Caco-2 (cell line): ENCODE data around the gene LACTB. TPM values are rescaled to one million over a fixed set of nuclear protein-coding genes. Genes with fewer than 3 reads are reported as not detected.

Experiments used
- BruUV-seq: library from RNA; stranded (reverse); fragments of 400-500 nt; replicated peaks from 2 replicates; lab custom pipeline; 2021; lab: Mats Ljungman, UMichigan
- CTCF ChIA-PET: fragments of 300-600 bp; sonication (Branson Sonifier 250); formaldehyde crosslinking; loops from one replicate; lab custom pipeline; 2022; ENCODE audit warnings: antibody characterized with exemption; lab: Charles Lee
- POLR2A ChIA-PET: fragments of 300-600 bp; sonication (Branson Sonifier 250); formaldehyde crosslinking; loops from one replicate; lab custom pipeline; 2022; ENCODE audit warnings: antibody characterized with exemption; lab: Charles Lee
- DNase-seq, 2 experiments: peaks; one replicate each; pipeline versions ENCODE4 v3.0.0 to v3.0.0-alpha.2; 2020 to 2022
- H3K27me3 ChIP-seq: replicated peaks from 2 replicates; pipeline ENCODE4 v1.6.0; 2011; ENCODE audit warnings: low read length; ENCODE audit not compliant: control insufficient read depth, insufficient read depth
- H3K36me3 ChIP-seq: 2 replicates; pipeline ENCODE4 v1.5.1; 2011; ENCODE audit warnings: low read length; ENCODE audit not compliant: control insufficient read depth, insufficient read depth
- H3K4me1 ChIP-seq: fragments of 250-450 bp; sonication (Bioruptor Pico); 2 replicates; pipeline ENCODE4 v1.5.1; 2020; ENCODE audit warnings: mild to moderate bottlenecking
- H3K4me3 ChIP-seq: 2 replicates; pipeline ENCODE4 v1.5.1; 2011; ENCODE audit warnings: low read depth, mild to moderate bottlenecking, control low read depth, low read length
- H3K9me3 ChIP-seq: fragments of 250-450 bp; sonication (Bioruptor Pico); 2 replicates; pipeline ENCODE4 v1.5.1; 2020; ENCODE audit warnings: mild to moderate bottlenecking, moderate library complexity
- H3K27ac Mint-ChIP-seq: one replicate; pipeline ENCODE4 v1.8.0; 2022; ENCODE audit warnings: mixed read lengths; ENCODE audit not compliant: unreplicated experiment
- H3K27me3 Mint-ChIP-seq: one replicate; pipeline ENCODE4 v1.8.0; 2022; ENCODE audit warnings: mixed read lengths; ENCODE audit not compliant: insufficient read depth, unreplicated experiment
- H3K36me3 Mint-ChIP-seq: one replicate; pipeline ENCODE4 v1.8.0; 2022; ENCODE audit warnings: mild to moderate bottlenecking, mixed read lengths; ENCODE audit not compliant: insufficient read depth, unreplicated experiment
- H3K4me1 Mint-ChIP-seq: one replicate; pipeline ENCODE4 v1.8.0; 2022; ENCODE audit warnings: low read depth, mixed read lengths; ENCODE audit not compliant: unreplicated experiment
- H3K4me3 Mint-ChIP-seq: one replicate; pipeline ENCODE4 v1.8.0; 2022; ENCODE audit warnings: mild to moderate bottlenecking, moderate library complexity, mixed read lengths; ENCODE audit not compliant: unreplicated experiment
- H3K9me3 Mint-ChIP-seq: one replicate; pipeline ENCODE4 v1.8.0; 2022; ENCODE audit warnings: mixed read lengths; ENCODE audit not compliant: unreplicated experiment
- CTCF ChIP-seq, 2 experiments: fragments of 200-600 bp in 1 of 2; IDR thresholded peaks; 1 replicate in 1 of 2; 2 replicates in 1 of 2; pipeline versions ENCODE4 v1.5.1 to v1.8.0; 2011 to 2022; ENCODE audit warnings: antibody characterized with exemption in 1 of 2, control low read depth in 1 of 2, inconsistent platforms in 1 of 2, low read depth in 1 of 2, low read length in 1 of 2, mild to moderate bottlenecking in 1 of 2, moderate library complexity in 1 of 2; ENCODE audit not compliant: insufficient read depth in 1 of 2, severe bottlenecking in 1 of 2, unreplicated experiment in 1 of 2
- intact Hi-C: fragments of 100-400 bp; cut with micrococcal nuclease; formaldehyde crosslinking; loops from one replicate; pipeline ENCODE4 v1.10.0; 2022; ENCODE audit not compliant: unreplicated experiment
- total RNA-seq: library from RNA; stranded (reverse); gene quantifications from 2 replicates; pipeline ENCODE4 v1.2.3, GENCODE V29; 2022

Gene LACTB
- total RNA-seq, 1 experiment from 2014 or later, result 8.4 TPM

- TF ChIP-seq CTCF (IDR thresholded peaks at IDR 0.05; ENCODE audit: insufficient read depth in 1 of 2, low read depth in 1 of 2, low read length in 1 of 2, severe bottlenecking in 1 of 2, unreplicated experiment in 1 of 2), result no peak
- H3K36me3 ChIP-seq, result no peaks in the 10 kb centered on the region
- DNase-seq, result no peak
- H3K36me3 Mint-ChIP-seq, result no peaks in the 10 kb centered on the region
- H3K4me1 ChIP-seq, result no peaks in the 10 kb centered on the region
- POLR2A ChIA-PET, result no interaction called here
- no peaks in the 10 kb centered on the region for H3K4me1 Mint-ChIP-seq
- H3K9me3 Mint-ChIP-seq, result no peaks in the 10 kb centered on the region
- CTCF ChIA-PET, result no interaction called here
- no peaks in the 10 kb centered on the region for H3K9me3 ChIP-seq
- H3K27me3 ChIP-seq, result no peaks in the 10 kb centered on the region
- no peaks in the 10 kb centered on the region for H3K27me3 Mint-ChIP-seq
- H3K4me3 Mint-ChIP-seq, result no peak overlapping the region
- H3K4me3 ChIP-seq, result no peak overlapping the region
- H3K27ac Mint-ChIP-seq, result no peak overlapping the region
- intact Hi-C loops, result no loop called here
- no TSS peak for BruUV-seq
Observed at GRCh38 chr15:63134245-63134985, 12.8 kb downstream of the LACTB start.

- POLR2A ChIA-PET, result no interaction called here
- no peaks in the 10 kb centered on the region for H3K27me3 ChIP-seq
- Mint-ChIP-seq H3K27me3 (no peaks in the 10 kb centered on the region), H3K4me3 (no peak overlapping the region), H3K27ac (no peak overlapping the region), H3K9me3 (no peaks in the 10 kb centered on the region), H3K4me1 (no peaks in the 10 kb centered on the region), H3K36me3 (no peaks in the 10 kb centered on the region)
- H3K4me3 ChIP-seq, result no peak overlapping the region
- intact Hi-C loops, result no loop called here
- no TSS peak for BruUV-seq
- CTCF ChIA-PET, result no interaction called here
- no peaks in the 10 kb centered on the region for H3K36me3 ChIP-seq
- no peaks in the 10 kb centered on the region for H3K9me3 ChIP-seq
- no peak for TF ChIP-seq CTCF (IDR thresholded peaks at IDR 0.05; ENCODE audit: insufficient read depth in 1 of 2, low read depth in 1 of 2, low read length in 1 of 2, severe bottlenecking in 1 of 2, unreplicated experiment in 1 of 2)
- H3K4me1 ChIP-seq, result no peaks in the 10 kb centered on the region
- DNase-seq, result no peak
Observed at GRCh38 chr15:63135281-63135680, 13.6 kb downstream of the LACTB start.

GRCh38 chr15:63135804-63136203 is 14.1 kb downstream of the LACTB start:
- POLR2A ChIA-PET, result no interaction called here
- CTCF ChIA-PET, result no interaction called here
- Mint-ChIP-seq H3K27ac (no peak overlapping the region), H3K27me3 (no peaks in the 10 kb centered on the region), H3K9me3 (no peaks in the 10 kb centered on the region), H3K36me3 (no peaks in the 10 kb centered on the region), H3K4me1 (no peaks in the 10 kb centered on the region), H3K4me3 (no peak overlapping the region)
- intact Hi-C loops, result no loop called here
- Histone ChIP-seq H3K27me3 (no peaks in the 10 kb centered on the region), H3K36me3 (no peaks in the 10 kb centered on the region), H3K9me3 (no peaks in the 10 kb centered on the region), H3K4me1 (no peaks in the 10 kb centered on the region), H3K4me3 (no peak overlapping the region)
- no TSS peak for BruUV-seq
- TF ChIP-seq CTCF (IDR thresholded peaks at IDR 0.05; ENCODE audit: insufficient read depth in 1 of 2, low read depth in 1 of 2, low read length in 1 of 2, severe bottlenecking in 1 of 2, unreplicated experiment in 1 of 2), result no peak
- no peak for DNase-seq
